Measurements from ENCODE around the gene ZNF563.
A peak's percentile ranks its signal among the peaks of the same experiment; 100 is the strongest.

Gene ZNF563

GRCh38 chr19:12294249-12295158 lies 38.9 kb downstream of the ZNF563 start, which contains the start of gene ZNF44:
ZNF44 (minus strand) TSS chr19:12294883; CDS start chr19:12294694, 189 bp downstream.
- peak within 1 kb of the TSS; percentile 85 for H3K4me3 ChIP-seq (ENCODE audit: low read depth, low read length)
- peak; percentile 96 for DNase-seq (ENCODE audit: low read depth)
- TF ChIP-seq CTCF (IDR thresholded peaks at IDR 0.05; ENCODE audit: low read depth, low read length, missing control alignments): no peak

- peak; percentile 51 for DNase-seq (ENCODE audit: low read depth)
- no peak for TF ChIP-seq CTCF (IDR thresholded peaks at IDR 0.05; ENCODE audit: low read depth, low read length, missing control alignments)
- H3K4me3 ChIP-seq (ENCODE audit: low read depth, low read length): peak overlapping the region; percentile 85
Measured at GRCh38 chr19:12293777-12294248, 39.6 kb downstream of the ZNF563 start.

GRCh38 chr19:12289790-12290065 lies 43.7 kb downstream of the ZNF563 start:
- no peak for TF ChIP-seq CTCF (IDR thresholded peaks at IDR 0.05; ENCODE audit: low read depth, low read length, missing control alignments)
- no peak overlapping the region for H3K4me3 ChIP-seq (ENCODE audit: low read depth, low read length)
- no peak for DNase-seq (ENCODE audit: low read depth)

- no peak overlapping the region for H3K4me3 ChIP-seq (ENCODE audit: low read depth, low read length)
- no peak for TF ChIP-seq CTCF (IDR thresholded peaks at IDR 0.05; ENCODE audit: low read depth, low read length, missing control alignments)
- DNase-seq (ENCODE audit: low read depth): no peak
Measured at GRCh38 chr19:12287958-12288500, 45.4 kb downstream of the ZNF563 start.

GRCh38 chr19:12284631-12285030 lies 48.8 kb downstream of the ZNF563 start:
- TF ChIP-seq CTCF (IDR thresholded peaks at IDR 0.05; ENCODE audit: low read depth, low read length, missing control alignments): no peak
- no peak overlapping the region for H3K4me3 ChIP-seq (ENCODE audit: low read depth, low read length)
- DNase-seq (ENCODE audit: low read depth): no peak

GRCh38 chr19:12284226-12284625 lies 49.2 kb downstream of the ZNF563 start:
- H3K4me3 ChIP-seq (ENCODE audit: low read depth, low read length): no peak overlapping the region
- no peak for DNase-seq (ENCODE audit: low read depth)
- no peak for TF ChIP-seq CTCF (IDR thresholded peaks at IDR 0.05; ENCODE audit: low read depth, low read length, missing control alignments)

Measured in GM12864 (cell line).